GM04504 (cell line): ENCODE results near the gene NNAT.
"Not testable (repeated sequence)": the region's sequence is repeated elsewhere in the genome, so short reads cannot be mapped to it uniquely, and the experiment has no call there.

Experiments
- DNase-seq: peaks from one replicate; pipeline ENCODE4 v3.0.0-alpha.2; 2012; ENCODE audit warnings: low read depth

The NNAT gene

GRCh38 chr20:37524859-37525708 is 4.0 kb downstream of the NNAT start:
- DNase-seq: no peak

- DNase-seq: no peak
Observed at GRCh38 chr20:37525810-37526209, 4.8 kb downstream of the NNAT start.

GRCh38 chr20:37526238-37526838 is 5.3 kb downstream of the NNAT start:
- DNase-seq: no peak

- DNase-seq: no peak
Observed at GRCh38 chr20:37526839-37527637, 6.0 kb downstream of the NNAT start.

- peak; percentile 68 for DNase-seq
Observed at GRCh38 chr20:37527638-37528445, 6.8 kb downstream of the NNAT start, which contains the start of gene BLCAP. TSS of gene BLCAP (minus strand) at chr20:37527876. CDS start at chr20:37519174, 8,702 bp downstream.

GRCh38 chr20:37528446-37529213 is 7.6 kb downstream of the NNAT start:
- no peak for DNase-seq

GRCh38 chr20:37529214-37529967 is 8.3 kb downstream of the NNAT start:
- DNase-seq: no peak

- DNase-seq: no peak
Observed at GRCh38 chr20:37529968-37530600, 9.0 kb downstream of the NNAT start.

GRCh38 chr20:37530696-37531095 is 9.6 kb downstream of the NNAT start:
- DNase-seq: no peak

- DNase-seq: no peak
Observed at GRCh38 chr20:37531856-37532255, 10.8 kb downstream of the NNAT start.

GRCh38 chr20:37533154-37533715 is 12.2 kb downstream of the NNAT start:
- no peak for DNase-seq

- DNase-seq: peak; percentile 71
Observed at GRCh38 chr20:37534401-37535157, 13.5 kb downstream of the NNAT start.

- DNase-seq: no peak
Observed at GRCh38 chr20:37535443-37536132, 14.5 kb downstream of the NNAT start.

GRCh38 chr20:37537505-37537904 is 16.5 kb downstream of the NNAT start:
- DNase-seq: no peak

- no peak for DNase-seq
Observed at GRCh38 chr20:37538003-37538402, 17.0 kb downstream of the NNAT start.

- no peak for DNase-seq
Observed at GRCh38 chr20:37539424-37539823, 18.4 kb downstream of the NNAT start.

- DNase-seq: no peak
Observed at GRCh38 chr20:37540001-37540400, 19.0 kb downstream of the NNAT start.

GRCh38 chr20:37540838-37541237 is 19.8 kb downstream of the NNAT start:
- DNase-seq: not testable (repeated sequence)
